GM18508 (cell line): ENCODE measurements around the gene LRAT.
"Not testable (repeated sequence)": the region's sequence is repeated elsewhere in the genome, so short reads cannot be mapped to it uniquely, and the experiment has no call there.

ENCODE experiments used
- ATAC-seq: cut with Tn5 transposase; IDR thresholded peaks from one replicate; pipeline ENCODE4 v1.9.1; 2021; ENCODE audit warnings: moderate number of reproducible peaks; ENCODE audit not compliant: insufficient read depth, unreplicated experiment

LRAT gene

GRCh38 chr4:154743683-154744340 is at the start of gene LRAT:
Gene LRAT, plus strand, starts transcription at chr4:154744000. Its CDS starts 327 bp downstream, at chr4:154744327.
- no peak for ATAC-seq

DNA sequence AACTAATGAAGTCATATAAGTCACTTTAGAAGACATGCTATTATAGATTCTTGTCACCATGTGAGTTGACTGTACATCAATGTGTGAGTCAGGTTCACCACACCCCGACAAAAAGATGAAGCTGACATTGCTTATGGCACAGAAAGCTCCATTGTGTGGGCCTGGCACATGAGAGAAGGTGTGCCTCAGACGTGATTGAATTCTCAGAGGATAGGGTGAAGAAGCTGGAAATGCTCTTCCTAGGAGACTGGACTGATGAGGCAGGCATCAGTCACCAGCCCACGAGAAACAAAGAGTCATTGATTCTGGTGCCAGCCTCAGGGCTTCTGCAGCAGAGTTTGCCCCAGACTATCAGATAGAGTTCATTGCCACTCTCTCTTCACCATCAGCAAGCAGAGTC is 35.9 kb upstream of the LRAT start:
- no peak for ATAC-seq

DNA sequence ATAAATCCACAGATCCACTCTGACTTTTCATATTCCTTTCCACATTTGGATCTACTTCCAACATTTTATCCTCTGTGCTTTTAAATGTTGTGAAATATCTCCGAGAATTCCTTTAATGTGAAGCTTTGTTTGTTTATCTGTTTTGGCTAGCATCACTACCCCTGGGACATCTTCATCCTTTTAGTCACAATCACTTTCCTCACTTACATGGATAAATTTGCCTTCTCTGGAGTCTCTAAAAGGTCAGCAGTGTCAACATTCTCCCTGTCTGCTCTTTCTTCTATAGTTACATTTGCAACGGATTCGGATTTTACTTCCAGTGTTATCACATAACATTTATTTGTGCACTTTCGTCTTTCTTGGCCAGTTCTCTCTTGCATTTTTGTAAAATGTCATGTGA is 34.2 kb upstream of the LRAT start:
- no peak for ATAC-seq

GRCh38 chr4:154711522-154711921 is 32.3 kb upstream of the LRAT start:
- no peak for ATAC-seq

- no peak for ATAC-seq
Measured at GRCh38 chr4:154714339-154715040, 29.3 kb upstream of the LRAT start.

DNA sequence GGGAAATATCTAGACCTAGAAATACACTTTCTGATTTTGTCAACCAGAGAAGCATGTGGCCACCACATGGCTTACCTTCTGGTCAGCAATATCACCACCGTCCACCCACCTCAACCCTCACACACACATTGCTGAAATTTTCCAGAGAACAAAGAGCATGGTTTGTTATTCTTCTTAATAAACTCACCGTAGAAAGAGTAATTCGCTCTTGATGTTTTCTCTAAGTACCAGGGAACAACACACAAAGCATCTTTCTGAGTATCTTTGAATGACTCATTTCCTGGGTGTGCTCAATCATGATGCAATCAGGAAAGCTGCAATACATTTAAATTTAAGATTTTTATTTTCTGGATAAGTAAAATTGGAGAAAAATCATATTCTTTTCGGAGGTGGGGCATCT is 24.7 kb upstream of the LRAT start:
- ATAC-seq, result no peak

GRCh38 chr4:154720123-154720522 is 23.7 kb upstream of the LRAT start:
- ATAC-seq, result peak; percentile 88

DNA sequence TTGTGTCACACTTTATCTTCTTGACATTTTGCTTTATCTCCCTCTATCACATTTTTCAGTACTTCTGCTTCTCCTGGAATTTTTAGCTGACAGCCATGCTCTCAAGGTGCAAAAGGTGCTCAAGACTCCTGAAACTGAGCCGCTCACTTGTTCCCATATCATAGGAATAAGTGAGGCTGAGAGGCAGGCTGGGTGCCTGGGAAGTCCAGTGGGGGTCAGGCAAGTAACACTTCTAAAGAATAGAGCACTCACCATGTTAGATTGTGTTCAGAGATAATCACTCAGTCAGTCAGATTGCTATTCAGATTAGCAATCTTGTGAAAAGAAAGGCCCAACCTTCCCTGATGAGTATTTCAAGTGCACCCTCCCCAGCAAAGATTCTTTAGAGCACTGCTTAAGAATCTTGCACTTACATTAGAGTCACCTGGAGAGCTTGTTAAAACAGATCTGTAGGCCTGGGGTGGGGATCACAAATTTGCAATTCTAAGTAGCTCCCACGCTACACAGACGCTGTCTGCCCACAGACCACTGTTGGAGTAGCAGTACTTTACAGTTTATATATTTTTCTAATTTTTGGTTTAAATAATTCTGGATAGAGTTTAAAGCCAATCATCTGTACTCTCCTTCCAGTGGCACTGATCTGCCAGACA is 23.1 kb upstream of the LRAT start:
- ATAC-seq, result no peak

GRCh38 chr4:154722262-154722661 is 21.5 kb upstream of the LRAT start:
- ATAC-seq, result no peak

DNA sequence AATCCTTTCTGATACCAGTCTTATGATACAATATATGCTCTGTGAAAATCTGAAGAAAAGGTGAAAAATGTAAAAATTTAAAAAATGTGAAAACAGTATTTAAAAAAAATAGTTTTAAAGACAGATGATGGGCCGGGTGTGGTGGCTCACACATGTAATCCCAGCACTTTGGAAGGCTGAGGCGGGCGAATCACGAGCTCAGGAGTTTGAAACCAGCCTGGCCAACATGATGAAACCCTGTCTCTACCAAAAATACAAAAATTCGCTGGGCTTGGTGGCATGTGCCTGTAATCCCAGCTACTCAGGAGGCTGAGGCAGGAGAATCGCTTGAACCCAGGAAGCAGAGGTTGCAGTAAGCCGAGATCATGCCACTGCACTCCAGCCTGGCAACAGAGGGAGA is 20.2 kb upstream of the LRAT start:
- ATAC-seq, result not testable (repeated sequence)

- ATAC-seq, result no peak
Measured at GRCh38 chr4:154727540-154727939, 16.3 kb upstream of the LRAT start.

- ATAC-seq, result no peak
Measured at GRCh38 chr4:154731756-154732155, 12.0 kb upstream of the LRAT start.

- no peak for ATAC-seq
Measured at GRCh38 chr4:154732669-154733068, 11.1 kb upstream of the LRAT start.

DNA sequence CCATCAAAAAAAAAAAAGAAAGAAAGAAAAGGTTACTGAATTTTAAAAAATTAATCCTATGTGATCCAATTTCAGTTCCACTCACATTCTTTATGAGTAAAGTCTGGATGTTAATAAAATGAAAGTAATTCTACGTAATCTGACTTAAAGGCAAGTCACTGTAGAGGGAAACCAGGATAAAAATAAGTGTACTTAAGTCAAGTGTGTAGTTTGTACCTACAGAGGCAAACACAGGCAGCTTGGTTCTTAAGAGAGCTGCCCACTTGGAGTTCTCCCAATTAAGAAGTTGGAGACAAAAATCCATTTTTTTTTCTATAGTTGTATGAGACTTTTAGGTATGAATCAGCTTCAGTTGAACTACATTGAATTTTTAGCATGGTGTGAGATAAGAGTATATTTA is 7.0 kb upstream of the LRAT start:
- ATAC-seq, result no peak

GRCh38 chr4:154738426-154738825 is 5.4 kb upstream of the LRAT start:
- no peak for ATAC-seq

DNA sequence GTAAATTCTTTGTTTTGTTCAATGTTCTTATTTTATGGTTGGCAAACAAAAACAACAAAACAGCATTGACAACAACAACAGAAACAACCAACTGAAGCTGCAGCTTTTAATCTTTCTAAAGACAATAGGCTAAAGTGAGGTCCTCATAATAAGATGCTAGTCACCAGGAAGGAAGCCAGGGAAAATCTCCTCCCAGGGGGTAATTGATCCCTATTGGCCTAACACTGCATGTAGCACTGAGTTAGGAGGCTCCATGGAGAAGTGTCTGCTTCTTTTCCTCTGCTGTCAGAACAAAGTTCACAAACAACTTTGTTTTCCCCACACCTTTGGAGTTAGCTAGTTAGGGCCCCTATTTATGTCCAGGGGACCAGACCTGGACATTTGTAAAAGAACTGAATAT is 4.7 kb upstream of the LRAT start:
- ATAC-seq, result no peak

GRCh38 chr4:154740462-154740861 is 3.3 kb upstream of the LRAT start:
- ATAC-seq, result no peak

GRCh38 chr4:154741131-154741665 is 2.6 kb upstream of the LRAT start:
- ATAC-seq, result no peak

- ATAC-seq, result no peak
Measured at GRCh38 chr4:154741922-154742850, 1.6 kb upstream of the LRAT start.

- ATAC-seq, result no peak
Measured at GRCh38 chr4:154744341-154744926, 634 bp downstream of the LRAT start.
